ENCODE data around the gene CCL18.
"Not testable (repeated sequence)": the region's sequence is repeated elsewhere in the genome, so short reads cannot be mapped to it uniquely, and the experiment has no call there.

The CCL18 gene

DNA sequence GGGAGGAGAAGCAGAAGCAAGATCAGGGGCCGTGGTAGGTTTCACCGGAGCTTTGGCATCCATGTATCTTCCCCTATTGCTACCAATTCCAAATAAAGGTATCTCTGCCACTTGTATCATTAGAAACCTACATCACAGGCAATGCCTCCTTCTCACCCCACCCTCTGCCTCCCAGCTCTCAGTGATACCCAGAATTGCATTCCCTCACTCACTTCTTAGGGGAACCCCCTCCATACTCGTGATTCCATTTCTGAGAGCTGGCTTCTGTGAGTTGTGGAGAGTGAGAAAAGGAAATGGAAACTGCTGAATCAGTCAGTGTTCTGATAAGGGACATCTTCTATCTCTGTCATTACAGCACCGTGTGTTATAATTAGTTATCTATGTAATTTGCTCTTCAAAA, 28.2 kb downstream of the CCL18 start:
- in situ Hi-C loops (cut with MboI; ENCODE audit: low sequenced_read_pairs, unreplicated experiment), result no loop called here
- DNase-seq (ENCODE audit: low spot score), result peak; percentile 29
- TF ChIP-seq, protein P1, sequence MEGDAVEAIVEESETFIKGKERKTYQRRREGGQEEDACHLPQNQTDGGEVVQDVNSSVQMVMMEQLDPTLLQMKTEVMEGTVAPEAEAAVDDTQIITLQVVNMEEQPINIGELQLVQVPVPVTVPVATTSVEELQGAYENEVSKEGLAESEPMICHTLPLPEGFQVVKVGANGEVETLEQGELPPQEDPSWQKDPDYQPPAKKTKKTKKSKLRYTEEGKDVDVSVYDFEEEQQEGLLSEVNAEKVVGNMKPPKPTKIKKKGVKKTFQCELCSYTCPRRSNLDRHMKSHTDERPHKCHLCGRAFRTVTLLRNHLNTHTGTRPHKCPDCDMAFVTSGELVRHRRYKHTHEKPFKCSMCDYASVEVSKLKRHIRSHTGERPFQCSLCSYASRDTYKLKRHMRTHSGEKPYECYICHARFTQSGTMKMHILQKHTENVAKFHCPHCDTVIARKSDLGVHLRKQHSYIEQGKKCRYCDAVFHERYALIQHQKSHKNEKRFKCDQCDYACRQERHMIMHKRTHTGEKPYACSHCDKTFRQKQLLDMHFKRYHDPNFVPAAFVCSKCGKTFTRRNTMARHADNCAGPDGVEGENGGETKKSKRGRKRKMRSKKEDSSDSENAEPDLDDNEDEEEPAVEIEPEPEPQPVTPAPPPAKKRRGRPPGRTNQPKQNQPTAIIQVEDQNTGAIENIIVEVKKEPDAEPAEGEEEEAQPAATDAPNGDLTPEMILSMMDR (IDR thresholded peaks at IDR 0.05; ENCODE audit: borderline replicate concordance, control extremely low read depth, extremely low read depth, insufficient read depth, missing control alignments), result no peak

DNA sequence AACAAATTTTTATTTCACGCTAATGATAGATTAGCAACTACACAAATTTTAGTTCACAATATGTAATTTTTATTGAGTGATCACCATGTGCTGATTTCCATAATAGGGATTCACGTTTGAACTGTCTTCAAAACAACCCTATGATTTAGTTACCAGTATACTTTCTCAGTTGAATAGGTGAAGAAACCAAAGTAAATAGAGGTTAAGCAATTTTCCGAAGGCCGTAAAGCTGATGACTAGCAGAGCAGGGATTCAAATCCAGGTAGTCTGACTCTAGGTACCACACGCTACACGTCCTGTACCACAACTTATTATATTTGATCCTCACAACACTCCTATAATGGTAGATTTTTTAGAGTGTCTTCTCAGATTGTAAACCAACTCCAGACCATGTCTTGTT, 28.6 kb downstream of the CCL18 start:
- DNase-seq (ENCODE audit: low spot score); in situ Hi-C loops (cut with MboI; ENCODE audit: low sequenced_read_pairs, unreplicated experiment): not testable (repeated sequence)

DNA sequence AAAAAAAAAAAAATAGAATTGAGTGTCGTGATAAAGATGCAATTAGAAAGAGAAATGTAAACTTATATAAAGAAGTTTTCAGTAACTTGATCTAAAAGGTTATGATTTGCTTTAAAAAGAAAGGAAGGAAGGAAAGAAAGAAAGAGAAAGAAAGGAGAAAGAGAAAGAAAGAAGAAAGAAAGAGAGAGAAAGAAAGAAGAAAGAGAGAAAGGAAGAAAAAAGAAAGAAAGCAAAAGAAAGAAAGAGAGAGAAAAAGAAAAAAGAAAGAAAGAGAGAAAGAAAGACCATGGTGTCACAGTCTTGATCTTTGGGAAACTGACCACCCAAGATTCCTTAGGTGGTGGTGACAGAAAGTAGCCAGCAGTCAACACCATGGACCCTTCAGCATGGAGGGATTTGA, 30.2 kb downstream of the CCL18 start:
- no peak for DNase-seq (ENCODE audit: low spot score)

DNA sequence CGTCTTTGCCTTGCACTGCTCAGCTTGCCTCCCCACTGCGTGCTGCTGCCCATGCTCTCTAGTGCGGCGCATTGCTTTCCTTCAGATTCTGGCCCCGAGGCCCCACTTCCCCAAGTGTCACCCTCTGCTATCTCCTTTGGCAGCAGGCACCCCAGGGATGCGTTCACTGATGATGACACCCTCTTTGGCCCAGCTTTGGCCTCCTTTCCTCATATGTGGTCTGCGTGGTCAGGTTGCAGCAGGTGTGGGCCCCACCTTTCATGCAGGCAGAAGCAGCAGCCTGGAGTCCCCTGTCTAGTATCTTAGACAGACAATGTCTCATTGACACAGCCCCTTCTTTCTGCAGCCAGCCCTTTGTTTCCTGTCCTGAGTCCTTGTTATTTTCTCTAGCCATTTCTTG, 30.7 kb downstream of the CCL18 start:
- TF ChIP-seq, protein P1 (IDR thresholded peaks at IDR 0.05; ENCODE audit: borderline replicate concordance, control extremely low read depth, extremely low read depth, insufficient read depth, missing control alignments), result no peak
- no peak for DNase-seq (ENCODE audit: low spot score)
- in situ Hi-C loops (cut with MboI; ENCODE audit: low sequenced_read_pairs, unreplicated experiment), result no loop called here

More for the DNA sequence above, 30.2 kb downstream of the CCL18 start:
- TF ChIP-seq, protein P1 (IDR thresholded peaks at IDR 0.05; ENCODE audit: borderline replicate concordance, control extremely low read depth, extremely low read depth, insufficient read depth, missing control alignments), result no peak
- in situ Hi-C loops (cut with MboI; ENCODE audit: low sequenced_read_pairs, unreplicated experiment), result no loop called here

DNA sequence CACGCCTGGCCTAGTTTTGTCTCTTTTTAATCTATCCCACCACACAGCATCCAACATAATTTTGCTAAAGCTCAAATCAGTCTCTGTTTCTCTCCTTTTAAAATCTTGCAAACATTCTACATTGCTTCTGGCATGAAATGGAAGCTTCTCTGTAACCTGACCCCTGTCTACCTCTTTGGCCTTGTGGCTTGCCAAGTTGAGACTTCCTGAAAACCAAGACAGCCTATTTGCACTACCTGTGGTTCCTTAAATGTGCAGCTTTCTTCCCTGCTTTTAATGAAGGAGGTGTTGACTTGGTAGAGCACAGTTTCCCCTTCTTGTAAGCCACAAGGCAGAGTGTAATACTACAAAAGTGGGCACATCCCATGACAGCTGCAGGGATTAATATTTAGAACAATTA, 31.9 kb downstream of the CCL18 start:
- in situ Hi-C loops (cut with MboI; ENCODE audit: low sequenced_read_pairs, unreplicated experiment), result no loop called here

DNA sequence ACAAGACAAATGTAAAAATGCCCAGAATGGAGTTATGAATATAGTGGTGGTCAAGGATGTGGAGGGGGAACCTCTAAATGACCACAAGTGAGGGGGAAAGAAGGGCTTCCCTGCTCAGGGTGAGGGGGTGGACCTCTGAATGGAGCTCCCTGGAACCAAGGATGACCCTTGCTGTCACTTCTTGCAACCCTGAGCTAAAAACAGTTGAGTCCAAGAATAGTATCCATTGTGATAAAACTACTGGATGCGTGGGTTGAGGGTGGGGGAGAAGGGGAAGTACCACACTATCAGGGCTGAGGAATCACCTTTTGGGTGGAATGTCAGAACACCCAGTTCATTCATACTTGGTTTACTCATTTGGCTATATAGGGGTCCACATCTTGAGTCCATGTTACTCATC, 34.9 kb downstream of the CCL18 start:
- in situ Hi-C loops (cut with MboI; ENCODE audit: low sequenced_read_pairs, unreplicated experiment); DNase-seq (ENCODE audit: low spot score): not testable (repeated sequence)

More for the DNA sequence above, 31.9 kb downstream of the CCL18 start:
- TF ChIP-seq, protein P1 (IDR thresholded peaks at IDR 0.05; ENCODE audit: borderline replicate concordance, control extremely low read depth, extremely low read depth, insufficient read depth, missing control alignments), result no peak
- no peak for DNase-seq (ENCODE audit: low spot score)

DNA sequence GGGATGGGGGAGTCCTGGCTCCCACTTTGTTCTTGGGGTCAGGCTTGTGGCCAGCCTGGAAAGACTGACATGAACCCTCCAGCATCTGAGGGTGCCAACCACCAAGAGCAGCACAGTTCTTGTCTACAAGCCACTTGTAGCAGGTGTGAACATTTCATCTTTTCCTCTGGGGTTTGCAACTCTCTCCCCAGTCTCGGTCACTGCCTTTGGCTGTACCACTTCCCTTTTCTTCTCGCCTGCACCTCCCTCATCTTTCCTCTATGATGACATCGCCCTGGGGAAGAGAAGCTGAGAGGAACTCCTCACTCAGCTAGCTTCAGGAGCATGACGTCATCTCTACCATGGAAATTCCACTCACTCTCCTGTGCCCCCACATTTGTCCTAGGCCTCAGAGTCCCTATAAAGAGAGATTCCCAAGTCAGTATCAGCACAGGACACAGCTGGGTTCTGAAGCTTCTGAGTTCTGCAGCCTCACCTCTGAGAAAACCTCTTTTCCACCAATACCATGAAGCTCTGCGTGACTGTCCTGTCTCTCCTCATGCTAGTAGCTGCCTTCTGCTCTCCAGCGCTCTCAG, 39.4 kb downstream of the CCL18 start, which contains the start of gene CCL4:
Gene CCL4 (plus strand): TSS at position 427 of the 575 bp plus-strand sequence. CDS start 79 bp downstream, at position 506.
- DNase-seq (ENCODE audit: low spot score); in situ Hi-C loops (cut with MboI; ENCODE audit: low sequenced_read_pairs, unreplicated experiment): not testable (repeated sequence)

DNA sequence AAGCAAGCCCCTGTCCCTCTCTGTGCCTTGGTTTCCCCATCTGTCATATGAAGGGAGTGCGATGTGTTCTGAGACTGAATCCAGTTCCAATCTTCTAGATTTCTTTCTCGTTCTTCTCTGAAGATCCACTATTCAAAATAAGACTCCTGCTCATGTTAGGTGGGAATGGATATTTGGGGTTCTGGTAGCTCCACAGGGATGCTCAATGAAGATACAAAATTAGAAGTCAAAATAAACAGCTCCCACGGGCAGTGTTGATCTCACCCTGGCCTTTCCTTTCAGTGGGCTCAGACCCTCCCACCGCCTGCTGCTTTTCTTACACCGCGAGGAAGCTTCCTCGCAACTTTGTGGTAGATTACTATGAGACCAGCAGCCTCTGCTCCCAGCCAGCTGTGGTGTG, 40.2 kb downstream of the CCL18 start:
- DNase-seq (ENCODE audit: low spot score); in situ Hi-C loops (cut with MboI; ENCODE audit: low sequenced_read_pairs, unreplicated experiment): not testable (repeated sequence)

DNA sequence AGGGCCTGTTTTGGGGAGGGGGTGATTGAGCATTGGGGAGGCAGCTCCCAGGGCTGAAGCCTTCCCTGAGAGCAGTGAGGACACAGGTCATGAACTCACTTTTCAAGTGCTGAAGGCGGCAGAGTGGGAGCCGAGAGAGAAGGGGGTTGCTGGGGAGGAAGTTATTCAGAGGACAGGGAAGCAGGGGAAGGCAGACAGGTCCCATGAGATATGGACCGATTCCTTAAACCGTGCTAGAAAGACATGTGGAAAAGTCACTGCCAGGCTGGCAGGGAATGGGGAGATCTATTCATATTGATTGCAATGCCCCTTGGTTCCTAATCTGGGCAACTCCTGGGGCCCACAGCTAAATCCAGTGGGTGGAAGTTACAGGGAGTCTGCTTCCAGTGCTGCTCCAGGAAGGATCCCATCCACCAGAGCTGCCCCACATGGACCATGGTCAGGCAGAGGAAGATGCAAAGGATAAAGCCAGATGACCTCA, 40.7 kb downstream of the CCL18 start:
- in situ Hi-C loops (cut with MboI; ENCODE audit: low sequenced_read_pairs, unreplicated experiment), result no loop called here
- TF ChIP-seq, protein P1 (IDR thresholded peaks at IDR 0.05; ENCODE audit: borderline replicate concordance, control extremely low read depth, extremely low read depth, insufficient read depth, missing control alignments), result no peak
- no peak for DNase-seq (ENCODE audit: low spot score)
